Stimulated activated CD4-positive, alpha-beta T cell treated with anti-CD3 and anti-CD28 coated beads, Interleukin-1b, Interleukin-23, amount 100 ng/mL, for 4 hours (primary cell): ENCODE measurements around the gene OXSR1.
"Not testable (repeated sequence)": the region's sequence is repeated elsewhere in the genome, so short reads cannot be mapped to it uniquely, and the experiment has no call there.

Experiments
- DNase-seq, 2 donors: peaks; one replicate each; pipeline ENCODE4 v3.0.0-alpha.2; 2020; ENCODE audit warnings: low read depth in 2 of 2

OXSR1 gene

GRCh38 chr3:38141952-38142273 lies 23.4 kb upstream of the OXSR1 start:
- no peak for DNase-seq

GRCh38 chr3:38142959-38143358 lies 22.4 kb upstream of the OXSR1 start:
- DNase-seq: no peak

GRCh38 chr3:38143511-38143910 lies 21.8 kb upstream of the OXSR1 start:
- DNase-seq: no peak

- no peak for DNase-seq
Measured at GRCh38 chr3:38146504-38146903, 18.8 kb upstream of the OXSR1 start.

GRCh38 chr3:38147421-38147820 lies 17.9 kb upstream of the OXSR1 start:
- DNase-seq: no peak

- DNase-seq: no peak
Measured at GRCh38 chr3:38148311-38148882, 16.9 kb upstream of the OXSR1 start.

- no peak for DNase-seq
Measured at GRCh38 chr3:38149708-38150107, 15.6 kb upstream of the OXSR1 start.

GRCh38 chr3:38150780-38151528 lies 14.4 kb upstream of the OXSR1 start:
- DNase-seq: no peak

- DNase-seq: no peak
Measured at GRCh38 chr3:38151667-38152265, 13.6 kb upstream of the OXSR1 start.

GRCh38 chr3:38152609-38153008 lies 12.7 kb upstream of the OXSR1 start:
- DNase-seq: no peak

- DNase-seq: no peak
Measured at GRCh38 chr3:38153221-38153620, 12.1 kb upstream of the OXSR1 start.

GRCh38 chr3:38154033-38154494 lies 11.3 kb upstream of the OXSR1 start:
- no peak for DNase-seq

GRCh38 chr3:38154625-38155255 lies 10.6 kb upstream of the OXSR1 start:
- no peak for DNase-seq

- no peak for DNase-seq
Measured at GRCh38 chr3:38155825-38156224, 9.5 kb upstream of the OXSR1 start.

GRCh38 chr3:38157117-38157516 lies 8.2 kb upstream of the OXSR1 start:
- no peak for DNase-seq

GRCh38 chr3:38157595-38157994 lies 7.7 kb upstream of the OXSR1 start:
- DNase-seq: no peak

GRCh38 chr3:38158472-38158871 lies 6.9 kb upstream of the OXSR1 start:
- DNase-seq: no peak

GRCh38 chr3:38160704-38161103 lies 4.6 kb upstream of the OXSR1 start:
- not testable (repeated sequence) for DNase-seq

GRCh38 chr3:38163117-38163840 lies 2.1 kb upstream of the OXSR1 start:
- DNase-seq: no peak

GRCh38 chr3:38163841-38164642 lies 1.3 kb upstream of the OXSR1 start:
- no peak for DNase-seq

- no peak for DNase-seq
Measured at GRCh38 chr3:38164643-38164951, 740 bp upstream of the OXSR1 start.
